OCI-M2 (cell line): ENCODE data around the gene MTMR6.

ENCODE experiments used
- DNase-seq: peaks from one replicate; lab custom pipeline; 2025; ENCODE audit not compliant: unreplicated experiment; lab: John Stamatoyannopoulos, UW

The MTMR6 gene

DNA sequence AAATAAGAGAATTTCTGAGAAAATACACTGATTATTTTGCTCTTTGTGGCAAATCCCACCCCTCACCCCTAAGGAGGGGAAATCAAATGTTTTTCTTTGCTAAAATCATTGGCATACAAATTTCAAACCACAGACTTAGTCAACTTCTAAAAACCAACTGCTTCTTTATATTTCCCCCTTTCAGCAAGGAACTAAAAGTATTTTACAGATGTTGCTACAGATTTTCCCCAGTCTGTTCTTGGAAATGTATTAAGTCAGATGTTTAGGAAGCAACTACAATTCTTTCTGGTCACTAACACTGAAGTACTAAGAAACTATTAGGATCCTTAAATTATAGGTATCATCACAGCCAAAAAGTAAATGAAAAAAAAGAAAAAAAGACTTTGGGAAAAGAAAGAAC, 6.9 kb downstream of the MTMR6 start:
- DNase-seq = no peak

DNA sequence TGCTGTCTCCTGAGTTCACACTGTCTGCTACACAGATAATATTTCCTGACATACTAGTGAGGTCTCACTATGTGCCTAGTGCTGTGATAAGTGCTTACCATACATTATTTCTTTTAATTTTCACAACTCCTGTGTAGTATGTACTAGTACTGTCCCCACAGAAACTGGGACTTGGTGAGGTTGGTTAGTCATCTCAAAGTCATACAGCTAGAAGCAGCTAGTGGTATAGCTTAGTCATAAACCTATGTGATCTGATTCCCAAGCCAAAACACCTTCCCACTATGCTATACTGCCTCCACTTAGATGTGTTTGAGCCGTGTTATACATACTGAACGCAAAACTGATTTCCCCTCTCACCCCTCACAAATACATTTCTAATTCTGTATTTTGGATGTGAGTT, 10.5 kb downstream of the MTMR6 start:
- no peak for DNase-seq

- DNase-seq = no peak
Measured at GRCh38 chr13:25268561-25268960, 18.7 kb downstream of the MTMR6 start.

DNA sequence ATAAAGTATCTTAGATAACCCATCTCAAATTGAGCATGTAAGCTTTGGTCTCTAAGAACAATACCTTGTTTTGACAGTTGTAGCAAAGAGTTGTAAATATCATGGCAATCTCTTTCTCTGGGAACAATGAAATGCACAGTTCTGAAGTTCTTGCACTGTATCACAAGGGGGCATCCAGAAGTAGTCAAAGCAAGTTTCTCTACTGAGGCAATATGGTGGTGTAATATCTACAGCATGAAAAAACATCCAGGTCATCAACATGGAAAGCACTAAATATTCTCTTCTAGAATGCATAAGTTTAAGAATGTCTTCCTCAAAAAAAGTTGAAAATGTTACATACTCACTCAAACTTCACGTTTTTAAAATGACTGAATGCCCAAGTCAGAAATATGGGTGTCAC, 19.6 kb downstream of the MTMR6 start:
- no peak for DNase-seq

- no peak for DNase-seq
Measured at GRCh38 chr13:25266706-25267105, 20.6 kb downstream of the MTMR6 start.

DNA sequence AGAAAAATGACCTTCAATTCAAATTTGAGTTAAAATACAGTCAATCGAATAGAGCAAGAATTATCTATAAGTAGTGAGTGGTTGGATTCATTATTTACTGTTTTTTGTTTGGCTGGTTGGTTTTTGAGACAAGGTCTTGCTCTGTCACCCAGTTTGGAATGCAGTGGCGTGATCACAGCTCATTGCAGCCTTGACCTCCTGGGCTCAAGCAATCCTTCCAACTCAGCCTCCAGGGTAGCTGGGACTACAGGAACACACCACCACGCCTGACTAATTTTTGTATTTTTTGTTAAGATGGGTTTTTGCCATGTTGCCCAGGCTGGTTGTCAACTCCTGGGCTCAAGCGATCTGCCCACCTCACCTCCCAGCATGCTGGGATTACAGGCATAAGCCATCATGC, 25.0 kb downstream of the MTMR6 start:
- no peak for DNase-seq

GRCh38 chr13:25253702-25254101, 33.6 kb downstream of the MTMR6 start:
- DNase-seq = no peak

DNA sequence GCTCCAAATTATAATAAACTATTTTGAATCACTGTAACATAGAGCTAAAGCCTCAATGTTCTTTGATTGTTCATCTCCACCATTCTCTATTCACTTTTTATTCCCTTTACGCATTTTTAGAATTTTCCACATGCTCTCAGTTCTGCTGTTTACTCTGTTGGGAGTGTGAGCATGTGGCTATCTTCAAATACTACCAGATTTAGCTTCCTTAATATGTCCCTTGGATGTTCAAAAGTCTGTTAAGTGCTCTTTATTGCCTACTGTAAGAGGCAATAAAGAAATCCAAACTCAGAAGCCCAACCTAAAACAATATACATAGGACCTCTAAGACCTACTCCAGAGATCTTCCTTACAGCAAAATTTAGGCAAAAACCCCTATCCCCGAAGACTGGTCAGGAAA, 34.5 kb downstream of the MTMR6 start:
- no peak for DNase-seq

- no peak for DNase-seq
Measured at GRCh38 chr13:25252225-25252624, 35.1 kb downstream of the MTMR6 start.

GRCh38 chr13:25249001-25249543, 38.2 kb downstream of the MTMR6 start:
- DNase-seq = no peak

DNA sequence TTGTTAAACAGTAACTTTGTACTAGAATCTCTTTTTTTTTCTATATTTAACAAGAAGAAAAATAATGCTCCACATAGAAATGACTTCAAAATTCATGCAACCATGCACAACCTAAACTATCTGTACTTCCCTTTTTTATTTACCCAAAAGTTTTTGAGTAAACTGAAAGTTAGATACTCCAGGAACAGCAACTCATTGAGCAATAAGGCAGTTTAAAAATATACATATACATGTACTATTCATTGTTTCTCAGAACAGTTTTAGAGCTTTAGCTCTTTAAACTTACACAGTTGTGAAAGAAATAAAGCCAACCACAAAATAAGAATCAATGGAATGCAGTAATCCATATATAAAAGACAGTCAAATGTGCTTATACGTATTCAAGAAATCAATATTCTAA, 39.2 kb downstream of the MTMR6 start:
- DNase-seq = no peak

DNA sequence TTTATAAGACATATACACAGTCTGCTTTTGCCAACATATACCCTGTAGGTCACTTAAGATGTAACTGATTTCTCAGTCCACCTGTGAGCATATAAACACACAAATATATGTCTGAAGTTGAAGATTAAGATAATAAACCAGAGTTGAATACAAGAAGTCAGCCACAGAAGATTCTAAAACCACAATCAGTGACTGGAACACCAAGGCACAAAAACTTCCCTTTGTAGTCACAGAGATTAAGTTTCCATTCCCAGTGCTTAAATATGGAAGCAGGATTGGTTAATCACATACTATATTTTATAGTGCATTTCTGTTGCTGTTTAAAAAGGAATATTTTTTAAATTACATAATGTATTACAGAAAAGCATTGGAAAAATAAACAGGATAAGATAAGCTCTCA, 39.9 kb downstream of the MTMR6 start:
- no peak for DNase-seq

- no peak for DNase-seq
Measured at GRCh38 chr13:25244123-25244522, 43.2 kb downstream of the MTMR6 start.

DNA sequence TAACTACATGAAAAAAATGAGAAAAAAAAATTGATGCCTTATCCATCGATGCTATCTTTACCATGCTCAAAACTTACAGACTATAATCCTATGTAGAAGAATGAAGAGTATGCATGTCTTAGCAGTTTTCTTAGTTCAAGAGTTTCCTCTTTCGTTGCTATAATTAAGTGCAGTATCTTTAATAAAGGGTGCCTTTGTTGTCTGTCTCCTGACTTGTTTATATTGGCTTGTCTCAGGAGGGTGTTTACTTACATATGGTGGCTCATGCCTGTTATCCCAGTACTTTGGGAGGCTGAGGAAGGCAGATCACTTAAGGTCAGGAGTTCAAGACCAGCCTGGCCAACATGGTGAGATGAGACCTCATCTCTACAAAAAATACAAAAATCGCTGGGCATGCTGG, 44.3 kb downstream of the MTMR6 start:
- DNase-seq = no peak

DNA sequence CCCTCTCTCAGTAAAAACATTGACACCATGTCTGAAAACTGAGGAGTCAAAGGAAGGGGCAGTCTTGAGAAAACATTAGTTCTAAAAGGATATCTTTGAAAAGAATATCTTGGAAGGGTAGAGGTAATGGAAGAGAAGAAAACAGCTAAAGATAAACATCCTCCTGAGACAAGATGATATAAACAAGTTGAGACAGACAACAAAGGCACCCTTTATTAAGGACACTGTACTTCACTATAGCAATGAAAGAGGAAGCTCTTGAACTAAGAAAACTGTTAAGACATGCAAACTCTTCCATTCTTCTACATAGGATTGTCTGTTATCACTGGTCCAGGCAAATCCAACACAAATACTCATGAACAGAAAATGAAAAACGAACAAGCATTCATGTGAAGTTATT, 46.3 kb downstream of the MTMR6 start:
- no peak for DNase-seq

GRCh38 chr13:25237083-25237482, 50.2 kb downstream of the MTMR6 start:
- DNase-seq = no peak

- no peak for DNase-seq
Measured at GRCh38 chr13:25233861-25234260, 53.4 kb downstream of the MTMR6 start.

DNA sequence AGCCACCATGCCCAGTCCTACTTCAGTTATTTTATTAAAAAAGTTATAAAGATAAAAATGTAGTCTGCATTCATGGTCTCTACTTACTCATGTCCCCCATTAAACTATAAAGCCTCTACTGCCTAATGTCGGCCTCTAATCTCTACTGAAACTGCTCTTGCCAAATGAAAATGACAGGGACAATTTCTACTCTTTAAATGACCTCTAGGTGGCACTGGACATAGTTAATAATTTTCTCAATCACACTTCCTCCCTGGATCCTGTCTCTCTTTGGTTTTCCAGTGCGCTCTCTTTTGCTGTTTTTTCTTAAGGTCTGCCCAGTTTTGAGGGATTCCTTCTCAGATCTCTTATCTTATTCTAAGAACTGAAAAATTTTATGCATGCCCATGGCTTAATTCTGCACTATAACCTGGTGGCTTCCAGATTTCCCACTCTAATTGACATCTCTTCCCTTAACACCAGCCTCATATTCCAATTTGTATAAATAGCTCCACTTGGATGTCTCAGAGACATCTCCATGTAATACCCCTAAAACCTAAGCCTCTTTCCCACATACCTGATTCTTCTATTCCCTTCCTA, 54.3 kb downstream of the MTMR6 start:
- no peak for DNase-seq

GRCh38 chr13:25231517-25231916, 55.8 kb downstream of the MTMR6 start:
- DNase-seq = no peak

- no peak for DNase-seq
Measured at GRCh38 chr13:25227690-25228089, 59.6 kb downstream of the MTMR6 start.

GRCh38 chr13:25225970-25226369, 61.3 kb downstream of the MTMR6 start:
- no peak for DNase-seq

- no peak for DNase-seq
Measured at GRCh38 chr13:25224151-25224550, 63.1 kb downstream of the MTMR6 start.

DNA sequence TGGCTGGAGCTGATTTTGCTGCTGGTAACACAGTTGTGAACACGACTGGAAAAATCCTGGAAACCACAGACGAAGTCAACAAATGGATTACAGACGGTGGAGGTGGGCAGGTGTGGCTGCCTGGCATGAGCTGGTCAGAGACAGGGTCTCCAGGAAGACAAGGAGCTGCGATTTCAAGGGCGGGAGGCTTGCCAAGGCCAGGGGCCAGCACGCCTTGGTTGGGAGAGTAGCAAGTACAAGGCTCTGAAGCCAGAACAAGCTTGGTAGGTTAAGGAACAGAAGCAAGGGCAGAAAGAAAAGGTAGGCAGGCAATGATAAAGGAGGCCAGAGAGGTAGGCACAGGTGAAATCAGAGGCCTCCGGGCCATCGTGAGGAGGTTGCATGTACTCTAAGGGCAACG, 64.5 kb downstream of the MTMR6 start:
- no peak for DNase-seq
